Fibroblast of lung (primary cell): ENCODE results near the gene HRC.

Experiments
- CTCF ChIP-seq, 2 donors: IDR thresholded peaks in 1 of 2; conservative IDR thresholded peaks in 1 of 2; 1 replicate in 1 of 2; 2 replicates in 1 of 2; pipeline ENCODE4 v1.5.1; 2011 to 2012; ENCODE audit warnings: low read length in 2 of 2, control low read depth in 1 of 2, inconsistent platforms in 1 of 2, low read depth in 1 of 2, mild to moderate bottlenecking in 1 of 2
- EZH2 ChIP-seq: IDR thresholded peaks from 2 replicates; pipeline ENCODE4 v1.5.1; 2012; ENCODE audit warnings: low read length, control low read depth, mild to moderate bottlenecking; ENCODE audit errors: missing control alignments

GRCh38 chr19:49150106-49150943, 4.9 kb downstream of the HRC start:
- TF ChIP-seq CTCF (conservative IDR thresholded peaks at IDR 0.05 in 1 of 2, IDR thresholded peaks at IDR 0.05 in 1 of 2; ENCODE audit: low read depth in 1 of 2, low read length in 2 of 2) (no peak), EZH2 (no peak)
